Skeletal muscle satellite cell (primary cell): Measurements from ENCODE around the gene MRPS25.
A peak's percentile ranks its signal among the peaks of the same experiment; 100 is the strongest.

Experiments
- H3K27me3 ChIP-seq: 2 replicates; pipeline ENCODE4 v1.7.0; 2013; ENCODE audit warnings: low read length; ENCODE audit not compliant: control insufficient read depth, insufficient read depth
- H3K36me3 ChIP-seq: 2 replicates; pipeline ENCODE4 v1.7.0; 2013; ENCODE audit warnings: mild to moderate bottlenecking, control low read depth, low read length; ENCODE audit not compliant: insufficient read depth
- H3K4me1 ChIP-seq: 2 replicates; pipeline ENCODE4 v1.7.0; 2013; ENCODE audit warnings: low read length; ENCODE audit not compliant: control insufficient read depth, insufficient read depth
- H3K4me2 ChIP-seq: 2 replicates; pipeline ENCODE4 v1.7.0; 2013; ENCODE audit warnings: mild to moderate bottlenecking, low read length
- H3K4me3 ChIP-seq: 2 replicates; pipeline ENCODE4 v1.7.0; 2013; ENCODE audit warnings: low read length
- H3K9ac ChIP-seq: 2 replicates; pipeline ENCODE4 v1.7.0; 2013; ENCODE audit warnings: mild to moderate bottlenecking, low read depth, low read length, moderate library complexity
- H3K9me3 ChIP-seq: replicated peaks from 2 replicates; pipeline ENCODE4 v1.7.0; 2013; ENCODE audit warnings: mild to moderate bottlenecking, control low read depth, low read length

MRPS25 gene

DNA sequence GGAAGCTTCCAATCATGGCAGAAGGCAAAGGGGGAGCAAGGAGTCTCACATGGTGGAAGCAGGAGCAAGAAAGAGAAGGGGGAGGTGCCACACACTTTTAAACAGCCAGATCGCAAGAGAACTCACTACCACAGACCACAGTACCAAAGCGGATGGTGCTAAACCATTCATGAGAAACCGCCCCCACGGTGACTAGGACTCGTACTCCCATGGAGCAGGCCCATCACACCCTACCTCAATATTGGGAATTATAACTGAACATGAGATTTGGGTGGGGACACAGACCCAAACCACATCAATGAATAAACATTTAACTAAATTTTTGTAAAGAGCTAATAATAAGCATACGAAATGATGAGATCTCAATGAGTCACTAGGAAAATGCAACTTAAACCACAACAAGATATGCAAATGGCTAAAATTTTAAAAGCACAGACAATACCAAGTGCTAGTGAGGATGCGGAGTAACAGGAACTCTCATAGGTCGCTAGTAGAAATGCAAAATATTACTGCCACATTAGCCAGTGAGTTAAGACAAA is 10.0 kb downstream of the MRPS25 start:
- Histone ChIP-seq H3K4me1 (peaks cover 7% of the 10 kb centered on the region), H3K36me3 (peaks cover 58% of the 10 kb centered on the region), H3K4me2 (peak overlapping the region; percentile 27), H3K9me3 (no peaks in the 10 kb centered on the region), H3K9ac (no peak overlapping the region), H3K4me3 (no peak overlapping the region), H3K27me3 (no peaks in the 10 kb centered on the region)

DNA sequence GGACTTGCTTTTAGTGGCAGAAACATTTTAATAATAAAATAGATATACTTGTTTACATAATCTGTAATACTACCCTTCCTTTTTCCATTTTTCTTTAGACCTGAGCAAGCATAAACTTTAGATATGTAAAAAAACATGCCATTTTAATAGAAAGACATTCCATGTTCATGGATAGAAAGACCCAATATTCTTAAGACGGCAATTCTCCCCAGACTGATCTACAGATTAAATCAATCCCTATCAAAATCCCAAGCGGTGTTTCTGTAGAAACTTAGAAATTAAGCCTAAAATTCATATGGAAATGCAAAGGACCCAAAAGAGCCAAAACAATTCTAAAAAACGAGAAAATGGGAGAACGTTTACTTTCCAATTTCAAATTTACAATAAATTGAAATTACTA is 11.6 kb downstream of the MRPS25 start:
- Histone ChIP-seq H3K9me3 (no peaks in the 10 kb centered on the region), H3K9ac (no peak overlapping the region), H3K4me3 (no peak overlapping the region), H3K27me3 (no peaks in the 10 kb centered on the region), H3K4me1 (peaks cover 7% of the 10 kb centered on the region), H3K36me3 (peaks cover 65% of the 10 kb centered on the region), H3K4me2 (no peak overlapping the region)

DNA sequence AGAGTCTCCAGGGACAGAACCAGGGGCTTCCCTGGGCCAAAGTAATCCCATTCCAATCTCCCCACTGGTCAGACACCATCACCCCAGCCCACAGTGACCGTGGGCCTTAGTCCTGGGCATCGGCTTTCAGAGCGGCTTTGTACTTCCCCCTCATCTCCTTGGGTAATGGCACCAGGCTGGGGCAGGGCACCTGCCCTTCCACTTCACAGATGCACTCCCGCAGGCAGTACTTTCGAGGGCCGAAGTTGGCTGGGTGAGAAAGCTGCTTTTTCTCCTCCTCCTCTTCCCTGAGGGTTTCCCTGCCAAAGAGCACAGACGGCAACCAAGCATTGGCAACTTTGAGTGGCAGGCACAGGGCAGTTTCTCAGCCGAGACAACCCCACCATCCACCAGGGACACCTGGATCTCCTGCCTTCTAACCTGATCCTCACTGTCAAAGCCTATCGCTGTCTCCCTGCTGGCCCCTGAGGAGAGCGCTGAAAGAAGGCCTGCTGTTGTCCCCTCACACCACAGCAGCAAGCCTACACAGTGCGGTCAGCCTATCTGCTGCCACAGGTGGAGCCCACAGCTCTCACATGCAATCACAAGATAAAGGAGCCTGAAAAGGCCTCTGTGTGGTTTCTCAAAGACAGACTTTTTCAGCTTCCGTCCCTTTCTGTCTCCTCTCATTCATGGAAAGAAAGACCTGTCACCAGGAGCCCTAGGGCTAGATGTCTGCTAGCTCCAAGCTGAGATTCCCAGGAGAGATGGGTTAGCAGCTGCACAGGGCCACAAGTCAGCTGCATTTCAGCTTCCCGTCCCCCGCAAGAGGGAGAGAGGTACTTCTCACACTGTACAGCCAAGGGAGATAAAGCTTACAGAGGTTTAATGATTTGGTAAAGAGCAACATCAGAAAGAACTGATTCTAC is 12.5 kb downstream of the MRPS25 start:
- Histone ChIP-seq H3K4me3 (no peak overlapping the region), H3K9me3 (no peaks in the 10 kb centered on the region), H3K36me3 (peaks cover 67% of the 10 kb centered on the region), H3K4me1 (peaks cover 7% of the 10 kb centered on the region), H3K27me3 (no peaks in the 10 kb centered on the region), H3K9ac (no peak overlapping the region), H3K4me2 (no peak overlapping the region)

DNA sequence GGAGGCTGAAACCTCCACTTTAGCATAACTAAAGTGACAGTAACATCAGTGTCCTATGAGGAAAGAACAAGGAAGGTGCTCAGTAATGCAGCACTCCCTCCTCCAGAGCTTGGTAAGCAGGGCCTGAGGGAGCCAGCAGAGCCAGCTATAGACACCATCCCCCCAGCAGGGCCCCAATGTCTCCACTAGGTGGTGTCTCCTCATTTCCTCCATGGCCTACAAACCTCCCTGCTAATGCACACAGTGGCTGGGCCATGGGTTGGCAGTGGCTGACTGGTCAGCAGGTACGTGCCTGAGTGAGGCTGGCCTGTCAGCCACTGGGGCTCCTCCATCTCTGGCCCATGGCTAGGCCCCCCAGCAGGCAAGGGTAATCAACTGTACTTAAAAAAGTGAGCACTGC is 13.6 kb downstream of the MRPS25 start:
- no peak overlapping the region for H3K9ac ChIP-seq
- H3K27me3 ChIP-seq: no peaks in the 10 kb centered on the region
- no peak overlapping the region for H3K4me2 ChIP-seq
- peaks cover 68% of the 10 kb centered on the region for H3K36me3 ChIP-seq
- H3K4me1 ChIP-seq: peaks cover 7% of the 10 kb centered on the region
- no peaks in the 10 kb centered on the region for H3K9me3 ChIP-seq
- H3K4me3 ChIP-seq: no peak overlapping the region

DNA sequence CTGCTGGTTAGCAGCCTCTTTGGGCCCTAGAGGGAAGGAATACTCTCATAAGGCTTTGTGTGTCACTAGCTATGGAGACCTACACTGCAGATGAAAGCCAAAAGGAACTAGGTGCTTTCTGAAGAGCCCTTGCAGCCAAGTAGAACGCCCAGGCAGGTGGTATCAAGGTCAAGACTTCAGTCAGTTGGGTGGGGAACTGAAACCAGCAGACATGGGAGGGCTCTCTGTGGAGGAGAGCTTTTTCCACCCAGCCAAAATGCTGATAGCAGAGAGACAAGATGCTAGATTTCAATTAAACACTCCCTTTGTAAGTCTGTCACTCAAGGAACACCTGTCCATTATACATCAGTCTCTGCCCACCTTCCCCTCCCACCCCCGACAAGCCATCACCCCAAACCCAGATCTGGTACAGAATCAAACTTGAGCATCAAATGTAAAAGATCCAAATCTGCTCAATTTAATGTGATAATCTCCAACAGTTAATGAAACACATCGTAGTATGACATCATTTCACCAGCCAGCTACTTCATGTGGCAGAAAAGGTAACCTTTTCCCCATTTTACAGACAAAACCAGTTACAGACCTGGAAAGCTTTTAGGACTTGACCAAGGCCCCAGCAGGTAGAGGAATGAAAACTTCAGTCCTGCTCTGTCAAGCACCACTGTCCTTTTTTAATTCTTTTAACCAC is 14.6 kb downstream of the MRPS25 start:
- Histone ChIP-seq H3K9ac (no peak overlapping the region), H3K4me2 (no peak overlapping the region), H3K9me3 (no peaks in the 10 kb centered on the region), H3K27me3 (no peaks in the 10 kb centered on the region), H3K36me3 (peaks cover 73% of the 10 kb centered on the region), H3K4me3 (no peak overlapping the region), H3K4me1 (peaks cover 7% of the 10 kb centered on the region)

DNA sequence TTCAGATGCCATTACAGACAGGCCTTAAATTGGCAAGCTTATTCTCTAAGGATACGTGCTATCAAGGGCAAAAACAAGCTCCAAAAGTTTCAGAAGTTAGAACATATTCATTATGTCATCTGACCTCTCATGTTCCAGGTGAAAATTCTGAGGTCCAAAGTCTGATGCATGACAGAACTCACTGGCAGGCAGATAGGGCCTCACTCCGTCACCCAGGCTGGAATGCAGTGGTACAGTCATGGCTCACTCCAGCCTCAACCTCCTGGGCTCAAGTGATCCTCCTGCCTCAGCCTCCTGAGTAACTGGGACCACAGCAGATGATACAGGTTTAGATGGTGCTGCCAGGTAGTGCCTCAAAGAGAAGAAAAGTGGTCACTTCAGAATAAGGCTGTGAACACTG is 15.5 kb downstream of the MRPS25 start:
- Histone ChIP-seq H3K4me2 (no peak overlapping the region), H3K36me3 (peaks cover 81% of the 10 kb centered on the region)

DNA sequence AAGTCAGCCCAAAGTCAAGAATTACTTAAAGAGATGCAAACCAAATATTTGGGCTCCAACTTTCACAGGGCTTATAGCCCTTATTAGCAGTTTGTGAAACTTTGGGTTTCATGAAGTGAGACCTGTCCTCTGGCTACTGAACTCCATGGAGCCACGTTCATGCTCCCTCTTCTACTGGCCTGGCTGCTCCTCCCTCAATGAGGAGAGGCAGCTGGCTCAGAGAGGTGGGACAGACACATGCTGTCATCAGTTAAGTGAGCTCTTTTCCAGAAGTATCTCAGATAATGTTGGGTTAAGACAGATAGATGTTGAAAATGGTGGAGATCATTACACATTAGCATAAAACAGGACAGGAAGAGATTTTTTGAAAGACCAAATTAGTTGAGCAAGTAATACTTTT is 19.4 kb downstream of the MRPS25 start:
- Histone ChIP-seq H3K9me3 (no peaks in the 10 kb centered on the region), H3K4me1 (no peaks in the 10 kb centered on the region), H3K4me2 (no peak overlapping the region), H3K9ac (no peak overlapping the region), H3K4me3 (no peak overlapping the region), H3K36me3 (peaks cover 87% of the 10 kb centered on the region), H3K27me3 (no peaks in the 10 kb centered on the region)

More for the DNA sequence above, 15.5 kb downstream of the MRPS25 start:
- no peaks in the 10 kb centered on the region for H3K4me1 ChIP-seq
- no peak overlapping the region for H3K9ac ChIP-seq
- no peaks in the 10 kb centered on the region for H3K9me3 ChIP-seq
- no peaks in the 10 kb centered on the region for H3K27me3 ChIP-seq
- H3K4me3 ChIP-seq: no peak overlapping the region

DNA sequence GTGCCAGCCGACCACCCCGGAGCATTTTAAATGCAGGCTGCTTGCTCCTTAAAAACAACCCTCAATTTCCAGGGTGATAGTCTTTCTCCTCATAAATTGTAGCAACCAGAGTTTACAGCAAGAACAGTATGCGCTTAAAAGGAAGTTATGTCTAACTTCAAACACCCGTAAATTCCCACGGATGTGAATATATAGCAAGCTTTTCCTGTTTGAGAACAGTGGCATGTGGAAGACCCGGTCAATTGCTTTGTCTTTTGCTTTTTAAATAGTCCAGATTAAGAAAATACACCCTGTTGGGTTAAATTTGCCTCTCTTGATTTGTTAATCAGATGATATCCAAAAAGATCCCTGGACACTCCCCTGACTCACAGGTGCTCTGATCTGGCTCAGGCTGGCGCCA is 20.8 kb downstream of the MRPS25 start:
- Histone ChIP-seq H3K4me1 (no peaks in the 10 kb centered on the region), H3K27me3 (no peaks in the 10 kb centered on the region), H3K9ac (no peak overlapping the region), H3K4me2 (no peak overlapping the region), H3K4me3 (no peak overlapping the region), H3K9me3 (no peaks in the 10 kb centered on the region), H3K36me3 (peaks cover 83% of the 10 kb centered on the region)

DNA sequence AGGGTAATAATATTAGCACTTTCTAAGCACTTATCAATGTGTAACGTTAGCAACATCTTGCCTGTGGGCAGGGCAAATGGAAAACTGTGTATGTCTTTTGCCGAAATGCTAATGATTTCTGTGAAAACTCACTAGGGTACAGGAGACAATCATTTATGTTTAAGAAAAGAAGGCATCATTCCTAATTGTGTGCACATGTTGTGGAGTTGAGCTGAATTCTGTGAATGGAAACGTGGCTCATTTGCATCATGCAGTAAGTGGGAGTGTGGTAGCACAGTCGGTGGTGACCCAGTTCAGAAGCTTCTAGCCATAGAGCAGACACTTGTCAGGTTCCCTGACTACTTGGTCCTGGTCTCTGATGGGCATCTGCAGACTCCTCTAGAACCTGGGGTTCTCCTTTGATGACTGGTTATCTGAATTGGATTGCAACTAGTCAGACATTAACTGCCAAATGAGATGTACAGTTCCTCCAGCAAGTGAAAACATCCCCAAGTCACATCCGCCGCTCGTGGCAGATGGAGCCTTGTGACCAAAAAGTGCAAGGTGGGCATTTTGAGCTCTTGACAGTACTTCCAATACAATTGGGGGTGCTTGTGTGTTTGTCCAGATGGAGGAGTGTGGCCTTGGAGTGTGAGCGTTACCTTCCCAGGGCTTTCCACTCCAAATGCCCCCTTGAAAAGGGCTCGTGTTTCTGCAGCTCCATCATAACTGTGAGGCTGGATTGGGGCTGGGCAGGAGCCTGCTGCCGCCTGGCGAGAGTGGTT is 21.5 kb downstream of the MRPS25 start:
- Histone ChIP-seq H3K36me3 (peaks cover 82% of the 10 kb centered on the region), H3K9me3 (no peaks in the 10 kb centered on the region), H3K4me3 (no peak overlapping the region), H3K4me2 (no peak overlapping the region), H3K9ac (no peak overlapping the region), H3K27me3 (no peaks in the 10 kb centered on the region), H3K4me1 (no peaks in the 10 kb centered on the region)

DNA sequence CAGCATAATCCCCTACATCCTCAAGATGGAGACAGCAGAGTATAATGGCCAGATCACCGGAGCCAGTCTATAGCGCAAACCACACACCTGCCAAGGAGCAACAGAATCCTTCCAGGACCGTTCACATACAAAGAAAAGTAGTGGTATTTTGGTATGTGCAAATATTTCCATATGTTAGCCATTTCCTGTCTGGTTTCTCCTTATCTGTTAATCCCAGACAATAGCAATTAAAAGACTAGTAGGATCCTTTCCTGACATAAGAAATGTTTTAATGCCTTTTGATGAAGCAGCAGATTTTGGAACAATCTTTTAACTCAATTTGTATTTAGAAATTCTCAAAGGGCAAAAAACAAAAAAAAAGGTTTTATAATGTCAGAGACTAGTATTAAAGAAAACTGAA is 22.2 kb downstream of the MRPS25 start:
- no peak overlapping the region for H3K9ac ChIP-seq
- no peak overlapping the region for H3K4me3 ChIP-seq
- no peak overlapping the region for H3K4me2 ChIP-seq
- peaks cover 82% of the 10 kb centered on the region for H3K36me3 ChIP-seq
- H3K27me3 ChIP-seq: no peaks in the 10 kb centered on the region
- H3K4me1 ChIP-seq: no peaks in the 10 kb centered on the region
- no peaks in the 10 kb centered on the region for H3K9me3 ChIP-seq

DNA sequence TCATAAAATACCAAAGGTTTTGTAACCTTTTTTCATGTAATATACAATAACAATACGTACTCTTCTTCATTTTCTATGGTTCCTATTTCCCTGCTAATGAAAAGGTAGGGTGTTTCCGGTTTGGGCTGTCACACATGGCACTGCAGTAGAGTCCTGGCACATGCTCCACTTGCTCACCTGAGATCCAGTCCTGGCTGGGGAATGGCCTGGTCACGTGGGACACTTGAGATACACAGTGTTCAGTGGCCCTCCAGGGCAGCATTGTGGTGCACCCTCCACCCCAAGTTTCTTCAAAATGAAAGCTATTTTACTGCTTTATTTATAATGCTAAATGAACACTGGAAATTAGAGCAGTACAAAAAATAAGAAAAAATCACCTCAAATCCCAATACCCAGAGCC is 23.2 kb downstream of the MRPS25 start:
- H3K4me2 ChIP-seq: no peak overlapping the region
- no peaks in the 10 kb centered on the region for H3K27me3 ChIP-seq
- H3K36me3 ChIP-seq: peaks cover 77% of the 10 kb centered on the region
- no peak overlapping the region for H3K4me3 ChIP-seq
- no peak overlapping the region for H3K9ac ChIP-seq
- no peaks in the 10 kb centered on the region for H3K4me1 ChIP-seq
- H3K9me3 ChIP-seq: no peaks in the 10 kb centered on the region
